Muscle layer of colon (tissue), 2 donors: ENCODE results near the gene LPIN1.

Experiments used
- H3K27ac ChIP-seq: one replicate; pipeline ENCODE4 v1.7.0; 2013; ENCODE audit warnings: low read depth, mild to moderate bottlenecking, low read length, moderate library complexity
- H3K27me3 ChIP-seq, 2 donors: one replicate each; pipeline ENCODE4 v1.7.0; 2013; ENCODE audit warnings: low read length in 2 of 2, mild to moderate bottlenecking in 2 of 2; ENCODE audit not compliant: insufficient read depth in 2 of 2, control insufficient read depth in 1 of 2
- H3K36me3 ChIP-seq: one replicate; pipeline ENCODE4 v1.7.0; 2013; ENCODE audit warnings: mild to moderate bottlenecking, low read length; ENCODE audit not compliant: insufficient read depth
- H3K4me1 ChIP-seq: one replicate; pipeline ENCODE4 v1.7.0; 2013; ENCODE audit warnings: mild to moderate bottlenecking, low read length; ENCODE audit not compliant: insufficient read depth
- H3K4me3 ChIP-seq, 2 donors: one replicate each; pipeline ENCODE4 v1.7.0; 2013; ENCODE audit warnings: low read length in 2 of 2, low read depth in 1 of 2, mild to moderate bottlenecking in 1 of 2, moderate library complexity in 1 of 2
- H3K9ac ChIP-seq: one replicate; pipeline ENCODE4 v1.7.0; 2013; ENCODE audit warnings: low read length
- H3K9me3 ChIP-seq: one replicate; pipeline ENCODE4 v1.7.0; 2013; ENCODE audit warnings: mild to moderate bottlenecking, low read length
- donor health status: abdominal sarcoma.
- donor health status: Adenocarcinoma of cecum.

Gene LPIN1

DNA sequence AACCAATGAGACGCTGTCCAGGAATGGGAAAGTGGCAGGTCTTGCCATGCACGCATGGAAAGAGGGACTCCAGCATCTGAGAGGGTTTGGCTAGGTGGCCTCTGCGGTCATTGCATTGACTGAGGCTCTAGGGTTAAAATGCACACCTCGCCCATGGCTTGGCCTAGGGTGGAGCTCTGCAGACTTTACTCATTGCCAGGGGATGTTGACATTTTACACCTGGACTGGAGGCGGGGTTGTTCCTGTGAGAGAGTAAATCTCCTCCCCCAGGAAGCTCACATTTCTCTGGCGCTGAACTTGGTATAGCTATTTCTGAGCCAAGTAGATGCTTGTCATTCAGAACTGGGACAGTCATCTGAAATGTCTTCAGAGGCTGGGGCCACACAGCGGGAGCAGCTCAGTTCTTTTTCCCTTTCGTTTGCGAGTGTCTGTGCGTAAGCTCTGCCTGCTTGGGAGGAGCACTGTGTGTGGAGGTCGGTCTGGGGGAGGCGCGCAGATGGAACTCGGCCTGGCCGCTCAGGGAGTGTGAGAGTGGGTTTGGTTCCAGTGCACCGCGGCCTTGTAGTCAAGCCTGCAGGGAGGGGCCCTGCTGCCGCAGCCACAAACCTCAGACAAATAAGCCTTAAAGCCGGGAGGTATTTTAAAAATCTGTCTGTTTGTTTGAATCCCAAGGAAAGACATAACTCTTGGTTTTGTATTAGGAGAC lies 76.5 kb downstream of the LPIN1 start:
- H3K4me1 ChIP-seq = no peaks in the 10 kb centered on the region
- no peak overlapping the region for H3K27ac ChIP-seq
- H3K4me3 ChIP-seq = no peak overlapping the region
- H3K27me3 ChIP-seq = no peaks in the 10 kb centered on the region
- no peak overlapping the region for H3K9ac ChIP-seq
- H3K36me3 ChIP-seq = peaks cover 24% of the 10 kb centered on the region
- H3K9me3 ChIP-seq = no peaks in the 10 kb centered on the region

DNA sequence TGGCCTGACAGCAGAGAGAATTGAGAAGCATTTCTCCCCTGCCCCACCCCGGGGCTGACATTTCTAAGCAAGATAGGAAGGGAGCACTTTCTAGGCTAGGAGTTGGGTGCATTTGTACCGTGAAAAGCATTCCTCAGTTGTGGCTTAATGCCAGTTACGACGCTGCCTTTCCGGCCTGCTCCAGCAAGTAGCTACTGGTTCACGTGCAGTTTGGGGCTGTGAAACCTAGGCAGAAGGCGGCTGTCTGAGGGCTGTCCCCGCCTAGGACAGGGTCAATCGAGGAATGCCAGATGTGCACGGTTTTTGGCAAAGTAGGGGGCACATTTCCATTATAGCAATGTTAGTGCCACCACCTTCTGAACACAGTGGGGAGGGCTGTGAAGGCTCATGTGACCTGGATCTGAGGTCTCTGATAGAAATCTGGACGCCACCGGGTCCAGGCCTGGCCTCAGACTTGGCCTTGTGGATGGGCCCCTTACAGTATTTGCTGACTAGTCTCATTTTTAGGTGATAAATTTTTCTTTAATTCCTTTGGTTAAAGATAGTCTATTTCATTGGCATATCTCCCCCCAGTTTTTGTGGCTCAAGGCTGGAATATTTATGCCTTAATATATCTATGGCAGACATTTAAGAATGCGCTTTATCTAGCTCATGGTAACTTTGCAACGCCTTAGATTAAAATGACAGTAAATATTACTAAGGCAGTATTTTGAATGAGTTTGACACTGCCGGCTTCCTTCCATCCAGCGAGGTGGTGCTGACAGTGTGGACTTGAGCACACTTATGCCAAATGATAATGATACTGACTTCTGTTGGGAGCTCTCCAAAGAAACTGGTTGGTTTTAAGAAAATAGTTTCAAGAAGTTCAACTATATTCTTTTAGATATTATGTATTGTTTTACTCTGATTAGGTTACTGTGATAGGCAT lies 78.7 kb downstream of the LPIN1 start:
- Histone ChIP-seq H3K36me3 (peaks cover 13% of the 10 kb centered on the region), H3K27ac (no peak overlapping the region), H3K4me1 (peaks cover 13% of the 10 kb centered on the region), H3K9me3 (no peaks in the 10 kb centered on the region), H3K9ac (no peak overlapping the region), H3K27me3 (no peaks in the 10 kb centered on the region), H3K4me3 (no peak overlapping the region)

DNA sequence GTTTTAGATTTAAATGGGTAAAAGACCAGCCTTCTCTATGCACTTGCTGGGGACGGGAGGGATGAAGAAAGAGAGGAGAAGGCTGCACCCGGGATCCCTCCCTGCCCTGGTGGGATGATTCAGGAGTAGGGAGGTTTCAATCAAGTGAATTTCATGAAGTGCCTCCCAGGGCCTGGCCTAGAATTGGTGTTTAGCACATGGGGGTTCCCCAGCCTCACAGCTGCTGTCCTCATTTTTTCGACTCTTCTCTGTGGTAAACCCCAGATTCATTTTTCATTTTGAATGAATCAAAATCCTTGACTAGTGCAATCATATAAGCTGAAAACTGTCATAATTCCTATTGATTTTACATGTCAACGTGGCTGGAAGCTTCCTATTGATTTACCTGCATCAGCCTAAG lies 81.1 kb downstream of the LPIN1 start:
- Histone ChIP-seq H3K9me3 (no peaks in the 10 kb centered on the region), H3K27me3 (no peaks in the 10 kb centered on the region), H3K36me3 (peaks cover 6% of the 10 kb centered on the region), H3K9ac (no peak overlapping the region), H3K4me1 (peaks cover 14% of the 10 kb centered on the region), H3K27ac (no peak overlapping the region), H3K4me3 (no peak overlapping the region)

DNA sequence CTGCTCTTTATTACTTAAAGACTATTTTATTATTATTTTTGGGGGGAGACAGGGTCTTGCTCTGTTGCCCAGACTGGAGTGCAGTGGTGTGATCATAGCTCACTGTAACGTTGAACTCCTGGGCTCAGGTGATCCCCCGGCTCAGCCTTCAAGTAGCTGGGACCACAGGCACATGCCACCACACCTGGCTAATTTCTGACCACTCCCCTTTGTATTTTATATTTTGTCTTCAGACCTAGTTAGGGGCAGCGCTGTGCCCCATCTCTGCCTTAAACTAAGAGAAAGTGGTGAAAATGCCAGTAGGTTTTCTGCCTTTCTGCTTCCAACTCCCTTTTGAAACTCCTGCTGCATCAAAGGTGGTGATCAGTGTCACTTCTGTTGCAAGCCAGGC lies 82.5 kb downstream of the LPIN1 start:
- Histone ChIP-seq H3K4me3 (no peak overlapping the region), H3K9me3 (no peaks in the 10 kb centered on the region), H3K36me3 (peaks cover 6% of the 10 kb centered on the region), H3K9ac (no peak overlapping the region), H3K4me1 (peaks cover 14% of the 10 kb centered on the region), H3K27me3 (no peaks in the 10 kb centered on the region), H3K27ac (no peak overlapping the region)

DNA sequence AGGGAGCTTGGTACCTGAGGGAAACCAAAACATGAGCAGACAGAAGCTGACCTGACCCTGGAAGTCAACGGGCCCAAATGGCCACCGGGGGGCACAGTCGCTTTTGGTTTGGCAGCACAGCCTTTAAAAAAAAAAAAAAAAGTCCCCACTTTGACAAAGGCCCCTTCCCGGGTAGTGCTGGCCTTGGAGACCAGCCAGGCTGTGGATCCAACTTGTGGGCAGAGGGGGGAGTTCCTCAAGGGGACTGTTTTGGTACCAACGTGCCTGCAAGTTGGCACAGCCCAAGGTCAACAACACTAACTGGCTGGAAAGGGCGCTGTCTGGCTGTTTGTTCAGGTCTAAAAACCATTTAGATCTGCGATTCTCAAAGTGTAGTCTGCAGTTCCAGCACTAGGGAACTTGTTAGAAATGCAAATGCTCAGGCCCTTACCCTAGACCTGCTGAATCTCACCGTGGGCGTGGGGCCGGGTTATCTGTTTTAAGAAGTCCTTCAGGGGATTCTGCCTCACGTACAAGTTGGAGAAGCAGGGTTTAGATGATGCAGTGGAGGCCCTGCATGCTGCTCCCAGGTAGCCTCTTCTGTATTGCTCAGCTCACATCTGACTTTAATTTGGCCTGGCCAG lies 83.0 kb downstream of the LPIN1 start:
- H3K9me3 ChIP-seq = no peaks in the 10 kb centered on the region
- no peaks in the 10 kb centered on the region for H3K27me3 ChIP-seq
- peaks cover 14% of the 10 kb centered on the region for H3K4me1 ChIP-seq
- peaks cover 6% of the 10 kb centered on the region for H3K36me3 ChIP-seq
- no peak overlapping the region for H3K9ac ChIP-seq
- H3K27ac ChIP-seq = peak overlapping the region; percentile 20
- peak overlapping the region; percentile 5 to 60 for H3K4me3 ChIP-seq

DNA sequence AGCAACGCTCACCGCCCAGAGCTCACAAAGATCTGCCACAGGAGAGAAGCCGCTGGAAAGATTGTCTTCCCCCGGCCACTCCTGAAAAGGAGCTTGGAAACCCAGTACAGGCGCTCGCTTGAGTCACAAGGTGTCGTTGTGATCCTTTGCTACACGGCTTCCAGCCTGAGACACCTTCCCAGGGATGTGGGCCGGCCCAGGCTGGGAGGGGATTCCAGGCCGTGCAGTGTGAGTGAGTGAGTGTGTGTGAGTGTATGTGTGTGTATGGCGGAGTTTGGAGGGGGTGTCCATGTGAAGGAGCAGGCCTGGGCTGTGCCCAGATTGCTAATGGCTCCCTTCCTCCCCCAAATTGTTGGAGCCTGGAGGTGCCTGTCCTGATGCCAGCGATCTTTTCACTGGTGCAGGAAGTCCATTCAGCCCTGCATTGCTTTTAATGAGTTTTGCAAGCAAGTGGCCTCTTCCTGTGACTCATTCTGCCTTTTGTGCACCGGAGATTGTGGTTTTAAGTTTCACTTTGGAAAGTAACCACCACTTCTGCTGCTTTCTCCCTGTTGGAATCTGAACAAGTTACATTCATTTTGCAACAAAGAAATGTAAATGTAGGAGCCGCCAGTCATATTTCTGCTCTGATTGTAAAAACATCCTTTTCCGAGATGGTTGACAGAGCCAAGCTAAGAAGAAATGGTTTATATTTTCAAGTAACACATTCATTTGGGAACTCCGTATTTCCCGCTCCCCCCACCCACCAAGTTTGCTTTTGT lies 83.7 kb downstream of the LPIN1 start:
- peak overlapping the region; percentile 20 for H3K27ac ChIP-seq
- H3K36me3 ChIP-seq = peaks cover 6% of the 10 kb centered on the region
- no peaks in the 10 kb centered on the region for H3K9me3 ChIP-seq
- peak overlapping the region; percentile 35 for H3K9ac ChIP-seq
- H3K27me3 ChIP-seq = no peaks in the 10 kb centered on the region
- H3K4me3 ChIP-seq = peak overlapping the region; percentile 5 to 60
- H3K4me1 ChIP-seq = peaks cover 14% of the 10 kb centered on the region

DNA sequence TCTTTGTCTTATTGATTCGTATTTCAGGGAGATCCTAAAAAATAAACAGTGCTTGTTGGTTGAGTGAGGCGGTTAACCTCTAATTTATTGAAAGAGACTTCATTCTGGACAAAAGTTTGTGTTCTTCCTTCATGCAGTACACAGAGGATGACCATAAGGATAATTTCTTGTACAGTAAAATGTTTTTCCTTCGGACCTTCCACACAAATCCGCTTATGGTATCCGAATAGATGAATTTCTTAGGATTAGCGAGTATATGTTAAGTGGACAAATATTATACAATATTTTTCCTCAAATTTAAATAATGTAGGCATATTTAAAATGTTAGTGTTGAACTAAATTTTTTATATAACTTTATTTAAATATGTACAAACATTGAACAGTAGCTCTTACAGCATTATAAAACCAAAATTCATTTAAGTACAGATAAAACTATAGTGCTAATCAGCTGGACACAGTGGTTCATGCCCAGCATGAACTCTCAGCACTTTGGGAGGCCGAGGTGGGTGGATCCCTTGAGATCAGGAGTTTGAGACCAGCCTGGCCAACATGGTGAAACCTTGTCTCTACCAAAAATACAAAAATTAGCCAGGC lies 84.4 kb downstream of the LPIN1 start:
- peak overlapping the region; percentile 35 for H3K9ac ChIP-seq
- H3K27me3 ChIP-seq = no peaks in the 10 kb centered on the region
- peak overlapping the region; percentile 20 for H3K27ac ChIP-seq
- peaks cover 14% of the 10 kb centered on the region for H3K4me1 ChIP-seq
- H3K9me3 ChIP-seq = no peaks in the 10 kb centered on the region
- H3K4me3 ChIP-seq = peak overlapping the region in 1 of 2 donors; percentile 60
- peaks cover 6% of the 10 kb centered on the region for H3K36me3 ChIP-seq

DNA sequence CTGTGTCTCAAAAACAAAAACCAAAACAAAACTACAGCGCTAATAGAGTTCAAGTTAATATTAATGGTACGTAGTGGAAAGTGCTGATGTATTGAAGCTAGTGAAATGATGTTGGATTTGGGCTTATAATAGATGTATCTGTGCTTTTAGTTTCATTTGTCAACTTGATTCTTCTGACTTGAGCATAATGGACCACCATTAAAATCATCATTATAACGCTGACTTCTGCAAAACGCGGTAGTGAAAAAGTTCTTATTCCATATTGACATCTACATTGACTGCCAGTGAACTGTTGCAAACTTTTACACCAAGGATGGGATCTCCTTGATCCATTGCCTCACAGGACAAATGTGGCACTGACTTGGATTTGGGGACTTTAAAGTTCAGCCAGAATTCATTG lies 85.0 kb downstream of the LPIN1 start:
- H3K27me3 ChIP-seq = no peaks in the 10 kb centered on the region
- H3K27ac ChIP-seq = no peak overlapping the region

DNA sequence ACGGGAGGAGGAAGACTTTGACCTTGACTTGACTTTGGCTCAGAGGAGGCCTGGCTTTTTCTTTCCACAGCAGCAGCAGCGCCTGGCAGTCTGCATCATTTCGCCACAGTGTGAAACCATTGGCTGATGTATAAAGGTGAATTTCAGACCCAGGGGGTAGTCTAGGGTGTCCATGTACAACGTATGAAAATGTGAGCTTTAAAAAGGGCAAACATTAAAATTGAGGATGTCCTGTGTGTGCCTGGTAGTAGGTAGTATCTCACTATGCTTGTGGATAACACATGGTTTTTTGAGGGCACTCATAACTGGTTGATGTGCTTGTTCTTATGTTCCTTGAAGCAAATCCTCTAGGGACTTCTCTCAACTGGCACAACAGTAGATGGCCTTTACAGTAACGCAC lies 86.1 kb downstream of the LPIN1 start:
- Histone ChIP-seq H3K36me3 (no peaks in the 10 kb centered on the region), H3K9ac (no peak overlapping the region), H3K27me3 (no peaks in the 10 kb centered on the region), H3K4me3 (no peak overlapping the region), H3K4me1 (peaks cover 14% of the 10 kb centered on the region), H3K9me3 (no peaks in the 10 kb centered on the region), H3K27ac (no peak overlapping the region)

More for the DNA sequence above, 85.0 kb downstream of the LPIN1 start:
- peaks cover 6% of the 10 kb centered on the region for H3K36me3 ChIP-seq
- H3K9ac ChIP-seq = no peak overlapping the region
- H3K9me3 ChIP-seq = no peaks in the 10 kb centered on the region
- H3K4me1 ChIP-seq = peaks cover 14% of the 10 kb centered on the region
- no peak overlapping the region for H3K4me3 ChIP-seq

DNA sequence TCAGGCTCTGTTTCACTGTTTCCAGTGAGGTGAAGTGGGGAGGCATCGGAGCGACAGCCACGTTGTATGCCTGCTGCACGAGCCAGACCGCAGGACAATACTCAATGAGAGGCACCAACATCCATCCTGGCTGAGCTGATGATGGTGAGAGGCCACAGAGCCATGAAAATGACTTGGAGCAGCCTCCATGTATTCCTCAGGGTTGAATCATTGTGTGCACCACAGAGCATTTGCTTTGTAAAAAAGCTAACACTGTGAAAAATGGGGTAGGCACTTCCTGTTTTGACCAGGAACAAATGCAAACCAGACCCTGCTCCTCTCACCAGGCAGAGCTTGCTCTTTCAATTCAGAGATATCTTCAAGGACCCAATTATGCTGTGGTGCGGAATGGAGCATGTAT lies 87.2 kb downstream of the LPIN1 start:
- H3K9me3 ChIP-seq = no peaks in the 10 kb centered on the region
- peaks cover 14% of the 10 kb centered on the region for H3K4me1 ChIP-seq
- H3K4me3 ChIP-seq = no peak overlapping the region
- H3K36me3 ChIP-seq = no peaks in the 10 kb centered on the region
- no peaks in the 10 kb centered on the region for H3K27me3 ChIP-seq
- no peak overlapping the region for H3K27ac ChIP-seq
- H3K9ac ChIP-seq = no peak overlapping the region
